Mesodermal cell (in vitro differentiated cells): ENCODE data around the gene CLEC7A.

ENCODE experiments used
- H3K27ac ChIP-seq: 2 replicates; pipeline ENCODE4 v1.7.0; 2013; ENCODE audit warnings: mild to moderate bottlenecking, low read depth, low read length, moderate library complexity; ENCODE audit not compliant: severe bottlenecking
- H3K36me3 ChIP-seq: 2 replicates; pipeline ENCODE4 v1.7.1; 2013; ENCODE audit warnings: mild to moderate bottlenecking, low read length, moderate library complexity; ENCODE audit not compliant: control insufficient read depth, insufficient read depth
- H3K4me1 ChIP-seq: one replicate; pipeline ENCODE4 v1.7.1; 2013; ENCODE audit warnings: mild to moderate bottlenecking, low read length; ENCODE audit not compliant: insufficient read depth, control insufficient read depth, poor library complexity, severe bottlenecking
- H3K4me3 ChIP-seq: 2 replicates; pipeline ENCODE4 v1.7.0; 2013; ENCODE audit warnings: low read length, control low read depth, mild to moderate bottlenecking; ENCODE audit not compliant: insufficient read depth, poor library complexity, severe bottlenecking; ENCODE audit errors: extremely low read depth
- H3K9me3 ChIP-seq: 2 replicates; pipeline ENCODE4 v1.7.1; 2013; ENCODE audit warnings: mild to moderate bottlenecking, low read length, moderate library complexity; ENCODE audit not compliant: control insufficient read depth
- WGBS, 2 experiments: methylation state at CpG; one replicate each; pipeline ENCODE4 v1.1.5; 2013; ENCODE audit warnings: missing lambda C conversion rate in 2 of 2; ENCODE audit not compliant: insufficient coverage in 2 of 2; 5-methylcytosine and 5-hydroxymethylcytosine counted together

CLEC7A gene

GRCh38 chr12:10094646-10095395 lies 35.2 kb downstream of the CLEC7A start:
- Histone ChIP-seq H3K27ac (no peak overlapping the region), H3K36me3 (no peaks in the 10 kb centered on the region), H3K4me3 (no peak overlapping the region), H3K4me1 (peaks cover 6% of the 10 kb centered on the region), H3K9me3 (no peaks in the 10 kb centered on the region)
- WGBS, 2 experiments, result 76 to 95% methylated on average over 2 to 3 of the region's 4 CpGs

GRCh38 chr12:10088955-10089900 lies 40.8 kb downstream of the CLEC7A start:
- H3K4me3 ChIP-seq, result no peak overlapping the region
- 68 to 90% methylated on average over 2 to 5 of the region's 8 CpGs for WGBS, 2 experiments
- no peak overlapping the region for H3K27ac ChIP-seq
- no peaks in the 10 kb centered on the region for H3K4me1 ChIP-seq
- no peaks in the 10 kb centered on the region for H3K36me3 ChIP-seq
- peaks cover 3% of the 10 kb centered on the region for H3K9me3 ChIP-seq

- Histone ChIP-seq H3K36me3 (no peaks in the 10 kb centered on the region), H3K27ac (no peak overlapping the region), H3K9me3 (peaks cover 5% of the 10 kb centered on the region), H3K4me1 (no peaks in the 10 kb centered on the region), H3K4me3 (no peak overlapping the region)
Measured at GRCh38 chr12:10088031-10088430, 42.0 kb downstream of the CLEC7A start.

DNA sequence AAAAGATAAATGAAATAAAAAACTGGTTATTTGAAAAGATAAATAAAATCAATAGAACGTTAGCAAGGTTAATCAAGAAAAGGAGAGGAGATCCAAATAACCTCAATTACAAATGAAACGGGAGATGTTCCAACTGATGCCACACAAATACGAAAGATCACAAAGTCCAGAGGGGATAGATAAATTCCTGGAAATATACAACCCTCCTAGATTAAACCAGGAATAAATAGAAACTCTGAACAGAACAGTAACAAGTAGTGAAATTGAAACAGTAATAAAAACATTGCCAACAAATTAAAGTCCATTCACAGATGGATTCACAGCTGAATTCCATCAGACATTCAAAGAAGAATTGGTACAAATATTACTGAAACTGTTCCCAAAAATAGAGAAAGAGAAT lies 43.6 kb downstream of the CLEC7A start:
- H3K9me3 ChIP-seq, result peaks cover 5% of the 10 kb centered on the region
- no peak overlapping the region for H3K27ac ChIP-seq
- no CpG with 5 or more reads among the region's 3 CpGs for WGBS, 2 experiments
- no peak overlapping the region for H3K4me3 ChIP-seq
- H3K4me1 ChIP-seq, result no peaks in the 10 kb centered on the region
- no peaks in the 10 kb centered on the region for H3K36me3 ChIP-seq

DNA sequence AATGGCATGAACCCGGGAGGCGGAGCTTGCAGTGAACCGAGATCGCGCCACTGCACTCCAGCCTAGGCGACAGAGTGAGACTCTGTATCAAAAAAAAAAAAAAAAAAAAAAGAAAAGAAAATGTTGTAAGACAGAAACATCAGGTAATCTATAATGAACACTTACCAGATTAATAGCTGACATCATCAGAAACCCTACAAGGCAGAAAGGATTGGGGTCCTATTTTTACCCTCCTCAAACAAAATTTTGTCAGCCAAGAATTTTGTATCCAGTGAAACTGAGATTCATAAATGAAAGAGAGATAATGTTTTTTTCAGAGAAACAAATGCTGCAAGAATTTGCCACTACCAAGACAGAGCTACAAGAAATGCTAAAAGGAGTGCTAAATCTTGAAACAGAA lies 45.3 kb downstream of the CLEC7A start:
- no peaks in the 10 kb centered on the region for H3K4me1 ChIP-seq
- H3K36me3 ChIP-seq, result no peaks in the 10 kb centered on the region
- H3K27ac ChIP-seq, result no peak overlapping the region
- no CpG with 5 or more reads among the region's 6 CpGs for WGBS, 2 experiments
- peaks cover 5% of the 10 kb centered on the region for H3K9me3 ChIP-seq
- H3K4me3 ChIP-seq, result no peak overlapping the region

DNA sequence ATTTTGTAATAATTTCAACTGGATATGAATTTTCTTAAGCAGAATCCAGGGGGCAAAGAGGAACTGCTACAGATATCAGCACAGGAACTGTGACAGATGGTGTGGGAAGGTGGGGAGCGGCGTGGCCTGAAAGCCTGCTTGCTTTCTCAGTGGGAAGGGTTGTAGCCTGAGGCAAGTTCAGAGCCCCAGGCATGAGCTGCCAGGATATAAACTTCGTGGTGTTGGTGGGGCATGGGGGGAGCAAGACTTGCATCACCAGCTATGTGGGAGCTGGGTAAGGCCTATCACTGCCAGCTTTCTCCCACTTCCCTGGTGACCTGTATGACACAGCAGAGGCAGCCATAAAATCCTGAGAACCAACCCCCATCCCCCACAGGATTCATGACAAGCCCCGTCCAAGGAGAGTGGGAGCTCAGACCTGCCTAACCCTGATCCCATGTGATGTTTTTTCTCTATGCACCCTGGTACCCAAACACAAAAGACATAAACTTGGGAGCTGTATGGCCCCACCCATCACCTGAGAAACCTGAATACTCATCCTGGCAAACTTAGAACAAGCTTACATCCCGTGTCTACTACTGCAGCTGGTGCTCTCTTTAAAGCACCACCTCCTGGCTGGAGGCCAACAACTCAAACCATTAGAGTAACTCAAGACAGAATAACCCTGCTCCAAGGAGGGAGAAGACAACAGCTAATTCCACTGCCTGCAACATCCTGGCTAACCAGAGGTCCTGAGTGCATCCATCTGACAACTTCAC lies 47.7 kb downstream of the CLEC7A start:
- WGBS, 2 experiments, result 86 to 88% methylated on average over 3 to 4 of the region's 5 CpGs
- H3K4me3 ChIP-seq, result no peak overlapping the region
- no peaks in the 10 kb centered on the region for H3K36me3 ChIP-seq
- peaks cover 5% of the 10 kb centered on the region for H3K9me3 ChIP-seq
- no peak overlapping the region for H3K27ac ChIP-seq
- no peaks in the 10 kb centered on the region for H3K4me1 ChIP-seq

DNA sequence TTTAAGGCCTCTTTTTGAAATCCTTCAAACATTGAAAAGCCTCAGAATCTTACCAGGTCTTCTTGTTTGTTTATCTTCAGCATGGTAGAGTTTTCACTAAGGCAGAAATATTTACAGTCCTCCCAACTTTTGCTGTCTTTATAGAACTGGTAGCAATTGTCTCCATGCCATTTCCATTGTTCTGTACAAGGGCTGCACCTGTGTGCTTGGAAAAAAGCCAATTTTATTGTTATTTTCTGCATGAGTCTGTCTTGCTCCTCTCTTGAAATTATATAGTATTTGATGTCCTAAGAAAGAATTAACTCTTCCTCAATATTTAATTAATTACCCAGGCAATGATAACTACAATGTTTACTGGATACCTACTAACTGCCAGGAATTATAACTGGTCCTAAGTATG lies 54.5 kb downstream of the CLEC7A start:
- Histone ChIP-seq H3K27ac (no peak overlapping the region), H3K9me3 (no peaks in the 10 kb centered on the region), H3K4me1 (peaks cover 4% of the 10 kb centered on the region), H3K36me3 (no peaks in the 10 kb centered on the region), H3K4me3 (no peak overlapping the region)

GRCh38 chr12:10073261-10073660 lies 56.7 kb downstream of the CLEC7A start:
- Histone ChIP-seq H3K36me3 (no peaks in the 10 kb centered on the region), H3K27ac (no peak overlapping the region), H3K4me1 (peaks cover 9% of the 10 kb centered on the region), H3K4me3 (no peak overlapping the region), H3K9me3 (no peaks in the 10 kb centered on the region)
- 94 to 100% methylated on average over 3 of the region's 5 CpGs for WGBS, 2 experiments

DNA sequence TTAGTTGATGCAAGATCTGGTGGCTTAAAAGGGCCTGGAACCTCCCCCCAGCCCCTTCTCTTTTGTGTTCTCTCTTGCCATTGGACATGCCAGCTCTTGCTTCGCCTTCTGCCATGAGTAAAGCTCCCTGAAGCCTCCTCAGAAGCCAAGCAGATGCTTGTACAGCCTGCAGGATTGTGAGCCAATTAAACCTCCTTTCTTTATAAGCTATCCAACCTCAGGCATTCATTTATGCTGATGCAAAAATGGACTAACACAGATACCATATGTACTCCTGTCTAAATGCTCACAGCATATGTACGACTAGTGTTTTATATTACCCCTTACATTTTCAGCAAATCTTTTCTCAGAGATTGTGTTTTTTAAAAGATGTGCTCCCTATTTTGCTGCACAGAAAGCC lies 57.9 kb downstream of the CLEC7A start:
- H3K4me3 ChIP-seq, result no peak overlapping the region
- H3K27ac ChIP-seq, result no peak overlapping the region
- H3K9me3 ChIP-seq, result no peaks in the 10 kb centered on the region
- H3K4me1 ChIP-seq, result peaks cover 18% of the 10 kb centered on the region
- WGBS, 2 experiments, result 100% methylated on average over 1 of the region's 2 CpGs
- no peaks in the 10 kb centered on the region for H3K36me3 ChIP-seq

DNA sequence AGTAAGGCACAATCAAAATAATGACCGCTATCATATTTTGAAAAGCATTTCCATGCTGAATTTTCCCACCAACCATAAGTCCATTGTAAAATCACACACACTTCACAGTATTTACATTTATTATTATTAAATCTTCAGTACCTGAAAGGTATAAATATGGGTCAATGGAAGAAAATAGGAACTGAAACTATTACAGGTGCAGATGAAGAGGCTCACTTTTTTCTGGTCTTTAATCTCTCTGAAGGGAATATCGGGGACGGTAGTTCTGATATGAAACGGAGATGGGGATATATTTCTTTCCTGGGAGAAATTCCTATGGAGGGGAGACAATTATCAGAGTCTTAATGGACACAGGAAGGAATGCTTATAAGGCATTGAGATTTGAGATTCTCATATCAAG lies 59.6 kb downstream of the CLEC7A start:
- H3K4me1 ChIP-seq, result peaks cover 22% of the 10 kb centered on the region

More for the DNA sequence above, 59.6 kb downstream of the CLEC7A start:
- H3K9me3 ChIP-seq, result no peaks in the 10 kb centered on the region
- H3K27ac ChIP-seq, result no peak overlapping the region
- H3K4me3 ChIP-seq, result no peak overlapping the region
- 93 to 96% methylated on average over 4 of the region's 4 CpGs for WGBS, 2 experiments
- H3K36me3 ChIP-seq, result no peaks in the 10 kb centered on the region
